SH-SY5Y (cell line): ENCODE data around the gene FCN2.

ENCODE experiments used
- GATA2 ChIP-seq: IDR thresholded peaks from 2 replicates; pipeline ENCODE4 v1.6.1; 2011; ENCODE audit warnings: mild to moderate bottlenecking, low read depth, low read length
- GATA3 ChIP-seq: IDR thresholded peaks from 2 replicates; pipeline ENCODE4 v1.6.1; 2011; ENCODE audit warnings: low read depth, mild to moderate bottlenecking, low read length, moderate library complexity

DNA sequence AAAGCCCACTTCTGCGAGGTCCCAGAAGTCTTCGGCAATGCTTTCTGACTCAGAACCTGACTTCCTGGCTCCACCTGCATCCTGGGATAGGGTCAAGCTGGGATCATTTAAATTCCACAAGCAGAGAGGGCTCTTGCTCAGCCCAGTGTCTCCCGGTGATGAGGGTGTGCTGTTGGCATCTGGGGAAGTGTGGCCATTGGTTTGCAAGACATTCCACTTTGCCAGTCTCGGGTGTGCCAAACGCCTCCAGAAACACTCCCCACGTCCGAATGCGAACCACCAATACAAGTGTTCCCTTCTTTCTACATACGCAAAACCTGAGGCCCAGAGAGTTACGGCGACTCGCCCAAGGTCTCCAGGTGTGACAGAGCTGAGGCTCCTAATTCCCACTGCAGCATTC is 43.1 kb upstream of the FCN2 start:
- TF ChIP-seq GATA2 (no peak), GATA3 (no peak)
